HCT116 (cell line): ENCODE data around the gene SYAP1.

Experiments
- CEBPB ChIP-seq: IDR thresholded peaks from 2 replicates; pipeline ENCODE4 v1.6.1; 2012; ENCODE audit warnings: low read depth
- CTCF ChIP-seq, 3 experiments: fragments of 200-600 bp in 1 of 3; sonication (generic) in 1 of 3; IDR thresholded peaks in 2 of 3; conservative IDR thresholded peaks in 1 of 3; 2 replicates each; pipeline ENCODE4 v1.5.1; 2012 to 2017; ENCODE audit warnings: low read depth in 2 of 3, low read length in 2 of 3, antibody characterized with exemption in 1 of 3, borderline replicate concordance in 1 of 3, control low read depth in 1 of 3, mild to moderate bottlenecking in 1 of 3, mixed read lengths in 1 of 3, mixed run types in 1 of 3, moderate library complexity in 1 of 3; ENCODE audit not compliant: insufficient read depth in 1 of 3
- EZH2 ChIP-seq: fragments of 200-600 bp; sonication (generic); IDR thresholded peaks from 2 replicates; pipeline ENCODE4 v1.6.1; 2017; ENCODE audit warnings: antibody characterized with exemption, mixed run types
- POLR2A ChIP-seq: IDR thresholded peaks from 2 replicates; pipeline ENCODE4 v1.7.0; 2011; ENCODE audit warnings: borderline replicate concordance; ENCODE audit not compliant: insufficient read depth, insufficient read length; ENCODE audit errors: extremely low read depth
- REST ChIP-seq: IDR thresholded peaks from 2 replicates; pipeline ENCODE4 v1.6.1; 2012; ENCODE audit warnings: low read depth

- TF ChIP-seq REST = no peak
- no peak for TF ChIP-seq EZH2
- TF ChIP-seq POLR2A = no peak
- no peak for TF ChIP-seq CTCF (IDR thresholded peaks at IDR 0.05 in 2 of 3, conservative IDR thresholded peaks at IDR 0.05 in 1 of 3; ENCODE audit: borderline replicate concordance in 1 of 3, insufficient read depth in 1 of 3, low read depth in 2 of 3, low read length in 2 of 3)
- no peak for TF ChIP-seq CEBPB
Measured at GRCh38 chrX:16797841-16798240, 78.4 kb downstream of the SYAP1 start.
